ENCODE results near the gene RMRP.
A peak's percentile ranks its signal among the peaks of the same experiment; 100 is the strongest.

Gene RMRP

DNA sequence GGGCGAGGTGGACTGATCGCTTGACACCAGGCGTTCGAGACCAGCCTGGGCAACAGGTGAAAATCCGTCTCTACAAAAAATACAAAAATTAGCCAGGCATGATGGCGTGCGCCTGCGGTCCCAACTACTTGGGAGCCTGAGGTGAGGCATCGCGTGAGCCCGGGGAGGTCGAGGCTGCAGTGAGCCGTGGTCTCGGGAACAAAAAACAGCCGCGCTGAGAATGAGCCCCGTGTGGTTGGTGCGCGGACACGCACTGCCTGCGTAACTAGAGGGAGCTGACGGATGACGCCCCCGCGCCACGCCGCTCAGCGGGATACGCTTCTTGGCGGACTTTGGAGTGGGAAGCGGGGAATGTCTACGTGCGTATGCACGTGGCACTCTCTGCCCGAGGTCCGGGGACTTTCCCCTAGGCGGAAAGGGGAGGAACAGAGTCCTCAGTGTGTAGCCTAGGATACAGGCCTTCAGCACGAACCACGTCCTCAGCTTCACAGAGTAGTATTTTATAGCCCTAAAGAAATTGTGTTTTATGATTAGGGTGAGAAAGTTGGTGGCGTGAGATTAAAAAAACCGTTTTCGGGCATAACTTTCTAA, at the start of gene RMRP:
Gene RMRP (minus strand): TSS at position 474 of the 591 bp plus-strand sequence.
- DNase-seq (ENCODE audit: low read depth): peak; percentile 98

DNA sequence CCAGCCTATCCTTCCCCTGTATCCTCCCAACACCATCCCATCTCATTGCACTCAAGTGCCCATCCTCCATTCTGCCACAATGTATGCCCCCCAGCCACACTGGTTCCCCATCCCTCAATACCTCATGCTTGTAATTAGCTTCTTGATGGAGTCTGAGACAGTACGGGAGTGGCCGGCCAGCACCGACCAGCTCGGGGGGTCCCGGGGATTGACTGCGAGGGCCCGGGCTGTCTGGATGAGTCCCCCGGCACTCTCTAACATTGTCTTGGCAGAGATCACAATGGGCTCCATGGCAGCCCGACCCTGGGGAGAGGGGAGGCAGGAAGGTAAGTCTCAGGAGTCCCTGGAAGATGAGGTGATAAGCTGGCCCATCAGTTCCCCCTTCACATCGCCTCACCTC, 49.1 kb upstream of the RMRP start:
- DNase-seq (ENCODE audit: low read depth): no peak

DNA sequence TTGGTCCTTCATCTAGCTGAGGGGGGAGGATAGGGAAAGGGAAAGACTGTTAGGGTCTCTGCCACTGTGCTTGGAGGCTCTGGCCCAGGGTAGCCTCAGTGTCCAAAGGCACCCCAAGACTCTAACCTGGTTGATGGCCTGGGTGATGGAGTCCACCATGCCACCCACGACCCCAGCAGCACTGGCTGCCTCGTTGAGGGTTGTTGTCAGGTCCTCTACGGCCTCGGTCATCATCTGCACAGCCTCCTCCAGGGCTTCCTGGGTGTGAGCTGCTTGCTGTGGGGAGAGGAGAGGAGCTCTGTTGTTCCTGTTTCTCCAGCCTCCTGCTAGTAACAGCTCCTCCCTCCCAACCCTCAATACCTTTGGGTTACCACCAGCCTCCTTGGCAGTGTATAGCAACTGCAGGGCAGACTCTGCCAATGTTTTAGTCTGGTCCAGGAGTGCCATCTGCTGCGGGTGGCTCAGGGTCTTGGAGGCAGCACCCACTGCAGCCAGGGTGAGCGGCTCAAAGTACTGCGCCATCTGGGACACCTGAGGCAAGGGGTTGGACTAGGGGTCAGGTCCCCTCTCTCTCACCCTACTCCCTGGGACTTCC, 48.1 kb upstream of the RMRP start:
- no peak for DNase-seq (ENCODE audit: low read depth)

DNA sequence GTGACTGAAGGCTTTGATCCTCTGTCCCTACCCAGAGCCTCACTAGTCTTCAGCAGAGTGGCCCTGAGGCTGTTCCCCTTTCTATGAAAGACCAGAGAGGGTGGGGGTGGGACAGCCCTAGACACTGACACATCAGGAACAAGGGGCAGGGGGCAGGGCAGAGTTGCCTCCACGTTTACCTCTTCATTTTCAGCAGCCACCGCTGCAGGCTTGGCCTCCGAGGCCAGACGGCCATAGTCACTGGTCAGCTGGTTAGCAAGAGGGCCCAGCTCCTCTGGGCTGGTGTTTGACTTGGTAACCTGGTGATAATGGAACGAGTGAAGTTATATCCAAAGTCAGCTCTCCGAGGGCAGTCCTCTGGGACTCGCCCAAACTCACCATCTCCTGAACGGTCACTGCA, 47.6 kb upstream of the RMRP start:
- no peak for DNase-seq (ENCODE audit: low read depth)

GRCh38 chr9:35703906-35704672, 46.3 kb upstream of the RMRP start:
- no peak for DNase-seq (ENCODE audit: low read depth)

DNA sequence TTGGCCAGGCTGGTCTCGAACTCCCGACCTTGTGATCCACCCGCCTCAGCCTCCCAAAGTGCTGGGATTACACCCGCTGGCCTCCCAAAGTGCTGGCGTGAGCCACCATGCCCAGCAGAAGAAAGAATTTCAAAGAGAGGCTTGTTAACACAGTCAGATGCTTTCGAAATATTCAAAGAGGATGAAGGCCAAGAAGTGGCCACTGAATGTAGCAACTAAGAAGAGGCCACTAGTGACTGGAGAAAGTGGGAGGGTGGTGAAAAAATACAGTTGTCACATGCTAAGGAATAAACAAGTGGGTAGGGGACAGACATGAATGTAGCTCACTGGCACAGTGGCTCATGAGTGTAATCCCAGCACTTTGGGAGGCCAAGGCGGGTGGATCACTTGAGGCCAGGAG, 44.9 kb upstream of the RMRP start:
- no peak for DNase-seq (ENCODE audit: low read depth)

- no peak for DNase-seq (ENCODE audit: low read depth)
These were observed 43.1 kb upstream of the RMRP start for GRCh38 chr9:35700942-35701341.

- DNase-seq (ENCODE audit: low read depth): no peak
These were observed 42.2 kb upstream of the RMRP start for GRCh38 chr9:35700031-35700430.

DNA sequence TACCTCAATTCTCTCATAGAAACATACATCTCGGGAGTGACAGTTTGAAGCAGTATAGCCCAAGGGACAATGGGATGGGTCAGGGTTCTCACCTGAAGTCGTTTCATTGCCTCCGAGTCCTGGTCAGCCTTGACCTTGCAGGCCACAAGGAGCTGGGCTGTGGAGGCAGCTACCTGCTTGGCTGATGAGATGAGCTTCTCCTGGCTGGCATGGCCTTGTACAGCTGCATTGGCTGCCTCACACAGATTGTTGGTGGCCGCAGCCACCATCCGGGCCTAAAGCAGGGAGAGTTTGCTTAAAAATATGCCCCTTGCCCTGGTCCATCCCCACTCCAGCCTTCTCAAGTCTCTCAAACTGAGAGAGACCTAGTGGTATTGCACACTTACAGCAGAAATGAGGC, 40.4 kb upstream of the RMRP start:
- no peak for DNase-seq (ENCODE audit: low read depth)

- DNase-seq (ENCODE audit: low read depth): no peak
These were observed 39.7 kb upstream of the RMRP start for GRCh38 chr9:35697486-35697885.

- no peak for DNase-seq (ENCODE audit: low read depth)
These were observed 38.8 kb upstream of the RMRP start for GRCh38 chr9:35696520-35697215.

GRCh38 chr9:35695943-35696401, 38.2 kb upstream of the RMRP start:
- no peak for DNase-seq (ENCODE audit: low read depth)

DNA sequence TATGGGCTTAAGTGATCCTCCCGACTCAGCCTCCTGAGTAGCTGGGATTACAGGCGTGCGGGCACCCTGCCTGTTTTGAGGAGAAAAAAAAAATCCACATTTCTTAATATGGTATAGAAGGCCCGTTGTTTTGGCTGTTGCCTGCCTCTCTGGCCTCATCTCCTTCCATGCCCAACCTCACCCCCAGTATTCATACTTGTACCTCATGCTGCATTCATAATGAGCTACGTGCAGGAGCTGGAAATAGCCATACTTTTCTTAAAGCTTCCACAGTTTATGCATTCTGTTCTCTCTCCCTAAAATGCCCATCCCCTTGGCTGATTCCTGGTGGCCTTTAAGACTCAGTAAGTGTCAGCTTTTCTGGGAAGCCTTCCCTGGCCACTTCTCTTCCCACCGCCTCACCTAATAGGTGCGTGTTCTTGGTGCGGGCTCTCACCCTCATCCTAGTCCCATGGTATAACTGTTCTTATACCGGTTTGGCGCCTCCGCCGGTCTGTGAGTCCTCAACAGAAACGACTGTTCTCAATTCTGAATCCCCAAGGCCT, 34.0 kb upstream of the RMRP start:
- no peak for DNase-seq (ENCODE audit: low read depth)

DNA sequence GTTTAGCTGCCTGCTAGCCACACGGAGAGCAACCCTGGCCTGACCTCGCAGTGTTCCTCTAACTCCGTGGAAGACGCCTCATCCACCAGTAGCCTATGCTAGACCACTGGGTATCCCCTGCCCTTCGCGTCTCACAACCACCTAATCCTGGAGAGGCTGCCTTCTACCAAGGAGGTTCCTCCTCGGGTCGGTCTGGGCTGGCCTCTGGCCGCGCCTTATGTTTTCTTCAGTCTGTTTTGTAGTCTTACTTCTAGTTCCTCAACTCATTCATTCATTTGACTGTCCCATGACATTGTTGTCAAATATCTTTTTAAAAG, 33.5 kb upstream of the RMRP start:
- no peak for DNase-seq (ENCODE audit: low read depth)

- peak; percentile 54 for DNase-seq (ENCODE audit: low read depth)
These were observed 33.0 kb upstream of the RMRP start for GRCh38 chr9:35690614-35691333.

DNA sequence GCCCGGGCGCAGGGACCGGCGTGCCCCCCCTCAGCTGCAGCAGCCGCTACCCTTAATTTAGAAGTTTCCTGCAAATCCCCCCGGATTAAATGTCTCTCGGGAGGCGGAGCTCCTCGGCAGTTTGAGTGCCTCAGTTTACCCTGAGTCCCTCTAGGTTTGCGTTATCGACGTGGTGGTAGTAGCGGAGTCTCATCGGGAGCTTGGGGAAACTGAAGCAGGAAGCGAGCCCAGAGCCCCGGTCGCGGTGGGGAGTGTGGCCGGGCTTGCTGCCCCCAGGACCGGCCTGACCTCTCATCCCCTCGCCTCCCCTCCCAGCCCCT, 32.4 kb upstream of the RMRP start:
- peak; percentile 22 for DNase-seq (ENCODE audit: low read depth)

GRCh38 chr9:35689542-35690293, 31.9 kb upstream of the RMRP start, which contains the start of gene TPM2:
Gene TPM2 (minus strand): TSS chr9:35689925. CDS start chr9:35689817, 108 bp downstream.
- DNase-seq (ENCODE audit: low read depth): peak; percentile 36

GRCh38 chr9:35688558-35689541, 31.0 kb upstream of the RMRP start:
- peak; percentile 78 for DNase-seq (ENCODE audit: low read depth)

DNA sequence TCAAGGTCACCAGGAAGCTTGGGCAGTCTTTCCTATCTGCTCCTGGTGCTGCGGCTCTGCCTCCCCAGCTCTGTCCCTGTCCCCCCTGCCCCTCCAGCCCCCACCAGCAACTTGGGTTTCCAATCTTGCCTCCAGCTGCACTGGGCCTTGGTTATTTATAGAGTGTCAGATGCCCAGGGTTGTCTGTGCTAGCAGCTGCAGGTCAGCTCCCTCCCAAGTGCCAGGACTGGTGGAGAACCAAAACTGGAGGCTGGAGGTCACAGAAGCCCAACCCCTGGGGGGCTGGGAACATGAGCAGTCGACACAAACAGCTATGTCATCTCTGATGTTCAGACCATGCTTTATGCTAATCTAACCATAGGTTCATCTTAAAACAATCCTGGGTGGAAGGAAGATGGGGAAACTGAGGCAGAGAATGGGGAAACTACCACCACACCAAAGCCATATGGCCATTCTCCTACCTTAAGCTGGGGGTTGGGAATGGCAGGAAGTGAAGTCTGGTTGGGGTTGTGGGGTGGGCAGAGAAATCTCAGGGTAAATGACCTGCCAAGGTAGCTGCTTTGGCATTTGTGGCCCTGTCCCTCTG, 30.2 kb upstream of the RMRP start:
- no peak for DNase-seq (ENCODE audit: low read depth)

DNA sequence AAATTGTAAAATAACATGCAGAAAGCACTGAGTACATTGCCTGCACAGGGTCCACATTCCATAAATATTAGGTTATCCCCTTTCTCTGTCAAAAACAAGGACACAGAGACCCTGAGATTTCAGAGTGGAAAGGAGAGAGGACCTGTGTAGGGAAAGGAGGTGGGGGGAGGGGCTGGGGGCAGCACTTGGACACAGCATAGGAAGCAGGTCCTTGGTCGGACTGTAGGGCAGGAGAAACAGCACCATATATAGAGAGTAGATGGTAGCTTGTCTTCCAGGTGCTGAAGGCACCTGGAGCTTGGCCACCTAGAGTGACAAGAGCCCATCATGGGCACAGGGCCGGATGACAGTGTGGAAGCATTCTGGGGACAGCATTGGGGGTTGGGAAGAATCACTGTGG, 29.5 kb upstream of the RMRP start:
- no peak for DNase-seq (ENCODE audit: low read depth)
